OCI-LY3 (cell line): Measurements from ENCODE around the gene KDM4B.

Experiments
- H2AFZ ChIP-seq: fragments of 200-600, 300-600 bp; shearing (Covaris generic); 2 replicates; pipeline ENCODE4 v1.6.0; 2014; ENCODE audit warnings: antibody characterized with exemption, low read depth, low read length
- H3K27ac ChIP-seq: fragments of 200-600, 300-600 bp; sonication (generic); 2 replicates; pipeline ENCODE4 v1.5.1; 2014; ENCODE audit warnings: mild to moderate bottlenecking, low read length, moderate library complexity, mixed read lengths
- H3K27me3 ChIP-seq: fragments of 200-600, 300-600 bp; sonication (generic); 2 replicates; pipeline ENCODE4 v1.6.1; 2014; ENCODE audit warnings: low read depth, low read length, mixed read lengths
- H3K36me3 ChIP-seq: fragments of 200-600, 300-600 bp; sonication (generic); replicated peaks from 2 replicates; pipeline ENCODE3; 2014; ENCODE audit warnings: low read depth, low read length, mixed read lengths
- H3K4me1 ChIP-seq: fragments of 300-600, 200-600 bp; sonication (generic); 2 replicates; pipeline ENCODE4 v1.6.1; 2014; ENCODE audit warnings: low read length, mixed read lengths
- H3K4me2 ChIP-seq: fragments of 200-600, 300-600 bp; sonication (generic); 2 replicates; pipeline ENCODE4 v1.6.1; 2014; ENCODE audit warnings: low read length, mixed read lengths
- H3K4me3 ChIP-seq: fragments of 300-600, 200-600 bp; sonication (generic); 2 replicates; pipeline ENCODE4 v1.5.1; 2014; ENCODE audit warnings: antibody characterized with exemption, mild to moderate bottlenecking, low read length, moderate library complexity
- H3K79me2 ChIP-seq: fragments of 300-600, 200-600 bp; shearing (Covaris generic); 2 replicates; pipeline ENCODE4 v1.6.1; 2014; ENCODE audit warnings: mild to moderate bottlenecking, low read length, mixed read lengths
- H3K9ac ChIP-seq: fragments of 300-600, 200-600 bp; shearing (Covaris generic); 2 replicates; pipeline ENCODE4 v1.6.0; 2014; ENCODE audit warnings: mild to moderate bottlenecking, low read length, moderate library complexity
- H3K9me3 ChIP-seq: fragments of 200-600, 300-600 bp; shearing (Covaris generic); 2 replicates; pipeline ENCODE4 v1.6.1; 2014; ENCODE audit warnings: low read length, mixed read lengths; ENCODE audit not compliant: insufficient read depth
- H4K20me1 ChIP-seq: fragments of 200-600, 300-600 bp; sonication (generic); 2 replicates; pipeline ENCODE4 v1.6.1; 2016; ENCODE audit warnings: low read length, mixed read lengths; ENCODE audit not compliant: insufficient read depth
- EZH2phosphoT487 ChIP-seq: fragments of 200-600 bp; shearing (Covaris generic); IDR thresholded peaks from 2 replicates; pipeline ENCODE4 v1.6.1; 2018; ENCODE audit warnings: antibody characterized with exemption, mixed run types, low read depth
- TF ChIP-seq, protein P1 (sequence below): fragments of 200-600, 300-600 bp; sonication (generic); IDR thresholded peaks from 2 replicates; pipeline ENCODE4 v1.5.1; 2014; ENCODE audit warnings: antibody characterized with exemption, low read length, low read depth

KDM4B gene

GRCh38 chr19:5147074-5147977 lies 178.4 kb downstream of the KDM4B start:
- TF ChIP-seq EZH2phosphoT487 = no peak
- TF ChIP-seq, protein P1, sequence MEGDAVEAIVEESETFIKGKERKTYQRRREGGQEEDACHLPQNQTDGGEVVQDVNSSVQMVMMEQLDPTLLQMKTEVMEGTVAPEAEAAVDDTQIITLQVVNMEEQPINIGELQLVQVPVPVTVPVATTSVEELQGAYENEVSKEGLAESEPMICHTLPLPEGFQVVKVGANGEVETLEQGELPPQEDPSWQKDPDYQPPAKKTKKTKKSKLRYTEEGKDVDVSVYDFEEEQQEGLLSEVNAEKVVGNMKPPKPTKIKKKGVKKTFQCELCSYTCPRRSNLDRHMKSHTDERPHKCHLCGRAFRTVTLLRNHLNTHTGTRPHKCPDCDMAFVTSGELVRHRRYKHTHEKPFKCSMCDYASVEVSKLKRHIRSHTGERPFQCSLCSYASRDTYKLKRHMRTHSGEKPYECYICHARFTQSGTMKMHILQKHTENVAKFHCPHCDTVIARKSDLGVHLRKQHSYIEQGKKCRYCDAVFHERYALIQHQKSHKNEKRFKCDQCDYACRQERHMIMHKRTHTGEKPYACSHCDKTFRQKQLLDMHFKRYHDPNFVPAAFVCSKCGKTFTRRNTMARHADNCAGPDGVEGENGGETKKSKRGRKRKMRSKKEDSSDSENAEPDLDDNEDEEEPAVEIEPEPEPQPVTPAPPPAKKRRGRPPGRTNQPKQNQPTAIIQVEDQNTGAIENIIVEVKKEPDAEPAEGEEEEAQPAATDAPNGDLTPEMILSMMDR = no peak
- Histone ChIP-seq H3K4me3 (no peak overlapping the region), H3K27ac (no peak overlapping the region), H4K20me1 (0 out of 2 replicates have a peak, but pooled peaks cover 6% of the 10 kb centered on the region), H3K9ac (no peak overlapping the region), H3K9me3 (no peaks in the 10 kb centered on the region), H3K4me1 (no peaks in the 10 kb centered on the region), H3K79me2 (no peaks in the 10 kb centered on the region), H3K36me3 (peaks cover 27% of the 10 kb centered on the region), H3K4me2 (no peak overlapping the region), H3K27me3 (no peaks in the 10 kb centered on the region), H2AFZ (no peak overlapping the region)

- Histone ChIP-seq H3K9ac (no peak overlapping the region), H3K79me2 (no peaks in the 10 kb centered on the region), H3K9me3 (no peaks in the 10 kb centered on the region), H3K27ac (no peak overlapping the region), H3K27me3 (no peaks in the 10 kb centered on the region), H4K20me1 (0 out of 2 replicates have a peak, but pooled peaks cover 6% of the 10 kb centered on the region), H3K4me3 (no peak overlapping the region), H2AFZ (no peak overlapping the region), H3K4me1 (no peaks in the 10 kb centered on the region), H3K36me3 (peaks cover 21% of the 10 kb centered on the region), H3K4me2 (no peak overlapping the region)
- TF ChIP-seq, protein P1 = no peak
- TF ChIP-seq EZH2phosphoT487 = no peak
Measured at GRCh38 chr19:5147978-5148793, 179.3 kb downstream of the KDM4B start.

DNA sequence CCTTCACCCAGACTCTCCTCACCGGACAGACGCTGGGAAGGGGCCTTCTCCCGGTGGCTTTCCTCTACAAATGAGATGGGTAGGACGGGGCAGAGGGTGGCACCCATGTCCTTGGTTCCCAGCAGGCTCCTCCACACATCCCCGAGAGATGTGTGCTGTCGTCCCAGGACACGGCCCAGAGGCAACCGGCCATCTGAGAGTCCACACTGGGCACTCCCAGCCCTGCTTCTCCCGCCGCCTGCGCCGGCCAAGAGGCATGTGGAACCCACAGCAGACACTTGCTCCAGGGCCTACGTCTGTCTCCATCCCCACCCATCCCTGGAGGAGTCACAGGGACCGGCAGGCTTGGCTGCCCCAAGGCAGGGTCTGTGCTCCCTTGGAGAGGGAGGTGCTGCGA lies 179.9 kb downstream of the KDM4B start:
- H3K4me1 ChIP-seq = no peaks in the 10 kb centered on the region
- no peaks in the 10 kb centered on the region for H3K27me3 ChIP-seq
- no peak overlapping the region for H3K4me2 ChIP-seq
- no peaks in the 10 kb centered on the region for H3K79me2 ChIP-seq
- H3K9me3 ChIP-seq = no peaks in the 10 kb centered on the region
- H3K27ac ChIP-seq = no peak overlapping the region
- no peak overlapping the region for H3K4me3 ChIP-seq
- H2AFZ ChIP-seq = no peak overlapping the region
- TF ChIP-seq EZH2phosphoT487 = no peak
- TF ChIP-seq, protein P1 = no peak
- peaks cover 21% of the 10 kb centered on the region for H3K36me3 ChIP-seq
- no peak overlapping the region for H3K9ac ChIP-seq
- H4K20me1 ChIP-seq = 0 out of 2 replicates have a peak, but pooled peaks cover 2% of the 10 kb centered on the region

DNA sequence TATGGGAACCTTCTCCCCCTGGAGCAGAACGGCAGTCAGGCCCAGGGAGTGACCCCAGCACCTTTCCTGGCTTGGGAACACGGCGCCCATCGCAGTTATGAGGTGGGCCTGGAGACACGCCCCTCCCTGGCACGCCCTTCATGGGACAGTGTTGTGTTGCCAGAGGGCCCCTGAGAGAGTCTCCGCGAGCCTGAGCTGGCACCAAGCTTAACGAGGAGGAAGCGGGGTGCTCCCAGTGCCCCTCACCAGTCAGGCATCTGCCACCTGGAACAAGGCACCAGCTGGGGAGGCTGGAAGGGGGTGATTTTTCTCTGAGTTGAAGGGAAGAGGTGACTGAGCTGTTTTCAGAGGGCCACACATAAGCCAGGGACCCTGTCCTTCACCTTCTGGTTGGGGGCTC lies 180.6 kb downstream of the KDM4B start:
- Histone ChIP-seq H3K27me3 (no peaks in the 10 kb centered on the region), H2AFZ (no peak overlapping the region), H3K79me2 (no peaks in the 10 kb centered on the region), H3K4me2 (no peak overlapping the region), H3K4me3 (no peak overlapping the region), H3K9me3 (no peaks in the 10 kb centered on the region), H3K27ac (no peak overlapping the region), H4K20me1 (0 out of 2 replicates have a peak, but pooled peaks cover 2% of the 10 kb centered on the region), H3K4me1 (no peaks in the 10 kb centered on the region), H3K9ac (no peak overlapping the region), H3K36me3 (peaks cover 21% of the 10 kb centered on the region)
- TF ChIP-seq EZH2phosphoT487 = no peak
- TF ChIP-seq, protein P1 = no peak
